K562 (cell line): ENCODE data around the gene SAFB. TPM values are rescaled to one million over a fixed set of nuclear protein-coding genes. Genes with fewer than 3 reads are reported as not detected.

ENCODE experiments used
- CGGBP1 ChIP-seq: fragments of 250-450 bp; sonication (Bioruptor Pico); IDR thresholded peaks from 2 replicates; pipeline ENCODE4 v1.9.0; 2021; ENCODE audit warnings: mild to moderate bottlenecking
- CSDE1 ChIP-seq, 2 experiments: fragments of 450-650 bp; IDR thresholded peaks; 2 replicates each; pipeline ENCODE4 v1.6.1; 2016; ENCODE audit warnings: mild to moderate bottlenecking in 1 of 2
- ERF ChIP-seq: fragments of 450-650 bp; formaldehyde crosslinking; IDR thresholded peaks from 2 replicates; pipeline ENCODE4 v1.4.0; 2020; ENCODE audit warnings: mild to moderate bottlenecking, mixed read lengths
- ESRRA ChIP-seq: fragments of 450-650 bp; IDR thresholded peaks from 2 replicates; pipeline ENCODE4 v1.6.1; 2014; ENCODE audit warnings: low read depth, mild to moderate bottlenecking, moderate library complexity, borderline replicate concordance
- HCFC1 ChIP-seq: IDR thresholded peaks from 2 replicates; pipeline ENCODE4 v1.6.1; 2012; ENCODE audit warnings: low read depth, low read length, improper control_type of control experiment
- KLF6 ChIP-seq: fragments of 250-450 bp; sonication (Bioruptor Pico); IDR thresholded peaks from 2 replicates; pipeline ENCODE4 v1.4.0; 2020; ENCODE audit warnings: mild to moderate bottlenecking, moderate library complexity, borderline replicate concordance
- MITF ChIP-seq: IDR thresholded peaks from 2 replicates; pipeline ENCODE4 v1.6.1; 2014; ENCODE audit warnings: antibody characterized with exemption
- MTF1 ChIP-seq: fragments of 250-450 bp; sonication (Bioruptor Pico); IDR thresholded peaks from 2 replicates; pipeline ENCODE4 v1.9.0; 2021; ENCODE audit warnings: moderate library complexity, mild to moderate bottlenecking, inconsistent platforms, borderline replicate concordance
- MXI1 ChIP-seq: IDR thresholded peaks from 2 replicates; pipeline ENCODE4 v1.6.1; 2011; ENCODE audit warnings: low read depth, mild to moderate bottlenecking, improper control_type of control experiment, low read length
- NCOR1 ChIP-seq: fragments of 450-650 bp; IDR thresholded peaks from 2 replicates; pipeline ENCODE4 v1.6.1; 2016; ENCODE audit warnings: mild to moderate bottlenecking, moderate library complexity
- SOX6 ChIP-seq: fragments of 450-650 bp; IDR thresholded peaks from 2 replicates; pipeline ENCODE4 v1.6.1; 2014; ENCODE audit warnings: mild to moderate bottlenecking
- SREBF2 ChIP-seq: sonication (generic); formaldehyde crosslinking; IDR thresholded peaks from 2 replicates; pipeline ENCODE4 v1.4.0; 2020; ENCODE audit warnings: mild to moderate bottlenecking, missing genetic modification reagents
- SRSF3 ChIP-seq: fragments of 200-400 bp; formaldehyde crosslinking; IDR thresholded peaks from 2 replicates; pipeline ENCODE4 v1.6.1; 2016; ENCODE audit warnings: mild to moderate bottlenecking, low read length, moderate library complexity; ENCODE audit not compliant: insufficient read depth
- STAT5B ChIP-seq: fragments of 250-450 bp; sonication (Bioruptor Pico); IDR thresholded peaks from 2 replicates; pipeline ENCODE4 v1.8.0; 2021; ENCODE audit warnings: mild to moderate bottlenecking, inconsistent platforms
- XRCC3 ChIP-seq: fragments of 450-650 bp; IDR thresholded peaks from 2 replicates; pipeline ENCODE4 v1.6.1; 2017; ENCODE audit warnings: mild to moderate bottlenecking, moderate library complexity
- YY1 ChIP-seq, 3 experiments: IDR thresholded peaks; 2 replicates each; pipeline ENCODE4 v1.6.1; 2011; ENCODE audit warnings: low read length in 2 of 3, mild to moderate bottlenecking in 2 of 3, moderate library complexity in 2 of 3, borderline replicate concordance in 1 of 3, control low read depth in 1 of 3, low read depth in 1 of 3; ENCODE audit not compliant: insufficient read depth in 3 of 3, insufficient replicate concordance in 2 of 3, control insufficient read depth in 1 of 3, insufficient read length in 1 of 3; ENCODE audit errors: extremely low read depth in 1 of 3
- ZBTB2 ChIP-seq: fragments of 450-650 bp; IDR thresholded peaks from 2 replicates; pipeline ENCODE4 v1.6.1; 2016; ENCODE audit warnings: antibody characterized with exemption
- ZEB2 ChIP-seq: fragments of 450-650 bp; IDR thresholded peaks from 2 replicates; pipeline ENCODE4 v1.6.1; 2016
- ZKSCAN8 ChIP-seq: fragments of 200-800 bp; sonication (Bioruptor generic); IDR thresholded peaks from 2 replicates; pipeline ENCODE4 v1.6.1; 2016; ENCODE audit warnings: missing genetic modification characterization, missing compliant biosample characterization
- ZNF143 ChIP-seq: sonication (generic); formaldehyde crosslinking; IDR thresholded peaks from 2 replicates; pipeline ENCODE4 v1.9.0; 2022; ENCODE audit warnings: mild to moderate bottlenecking, missing genetic modification reagents
- ZNF280B ChIP-seq: fragments of 250-450 bp; sonication (Bioruptor Pico); IDR thresholded peaks from 2 replicates; pipeline ENCODE4 v1.5.1; 2021; ENCODE audit warnings: mild to moderate bottlenecking
- ZNF41 ChIP-seq: fragments of 250-450 bp; sonication (Bioruptor Pico); conservative IDR thresholded peaks from 2 replicates; pipeline ENCODE4 v1.4.0; 2020; ENCODE audit warnings: mild to moderate bottlenecking
- ZNF584 ChIP-seq: fragments of 200-800 bp; sonication (Bioruptor generic); IDR thresholded peaks from 2 replicates; pipeline ENCODE4 v1.6.1; 2016; ENCODE audit warnings: low read depth, mild to moderate bottlenecking, missing genetic modification characterization, missing compliant biosample characterization
- ZNF76 ChIP-seq: fragments of 250-450 bp; sonication (Bioruptor Pico); IDR thresholded peaks from 2 replicates; pipeline ENCODE4 v1.4.0; 2020; ENCODE audit warnings: mild to moderate bottlenecking, moderate library complexity, borderline replicate concordance
- polyA plus RNA-seq, 8 experiments: library from polyadenylated mRNA; depleted of rRNA in 4 of 8; stranded (reverse) in 5 of 8; unstranded in 3 of 8; fragments of >200 nt; fragmentation: Nextera tagmentation in 2 of 8; fragmentation: Illumina TruSeq in 1 of 8; extraction: Ambion mirVana in 2 of 8; extraction: Trizol in 1 of 8; gene quantifications; 2 replicates each; pipeline versions ENCODE4 v1.2.1 to v1.2.3, GENCODE V29; 2011 to 2014; ENCODE audit warnings: inconsistent platforms in 1 of 8, missing spikeins in 1 of 8
- total RNA-seq, 7 experiments: library from RNA; depleted of rRNA in 6 of 7; stranded (reverse); fragments of >200 nt in 6 of 7; fragmentation: Illumina TruSeq in 2 of 7; extraction: Trizol in 2 of 7; gene quantifications; 2 replicates each; pipeline versions ENCODE4 v1.2.1 to v1.2.3, GENCODE V29; 2011 to 2021; ENCODE audit warnings: low replicate concordance in 1 of 7

The SAFB gene
- total and polyA plus RNA-seq, 9 of the 15 experiments (the other 6 are each of a cell fraction or from before 2014, with no cell fraction given): 1.1 to 151 (median 83.1) TPM

- peak; percentile 91 for TF ChIP-seq MXI1
- TF ChIP-seq ESRRA: peak; percentile 94
- no peak for TF ChIP-seq ZBTB2
- no peak for TF ChIP-seq XRCC3
- no peak; the same call in 1 of the 2 replicates for TF ChIP-seq MITF
- TF ChIP-seq ZEB2: no peak
- TF ChIP-seq YY1 (IDR thresholded peaks at IDR 0.05; ENCODE audit: borderline replicate concordance in 1 of 3, control insufficient read depth in 1 of 3, extremely low read depth in 1 of 3, insufficient read depth in 3 of 3, insufficient read length in 1 of 3, insufficient replicate concordance in 2 of 3, low read depth in 1 of 3, low read length in 2 of 3): peak; percentile 26 to 89 (median 84)
- 0 out of 2 replicates have a peak, but pooled peaks have one; percentile 75 for TF ChIP-seq ZNF584 (CRISPR knock-in tag)
- TF ChIP-seq ZNF41 (CRISPR knock-in tag): no peak
- no peak for TF ChIP-seq MTF1 (CRISPR knock-in tag)
- TF ChIP-seq ZNF143: peak; percentile 98
- peak; percentile 70; the same call in 1 of the 2 replicates for TF ChIP-seq KLF6 (CRISPR knock-in tag)
- TF ChIP-seq ERF (CRISPR knock-in tag): 0 out of 2 replicates have a peak, but pooled peaks have one; percentile 20
- no peak for TF ChIP-seq NCOR1
- TF ChIP-seq SREBF2 (CRISPR knock-in tag): no peak
- no peak for TF ChIP-seq SOX6
- peak; percentile 75; the same call in 1 of the 2 replicates for TF ChIP-seq ZNF76 (CRISPR knock-in tag)
- TF ChIP-seq CSDE1 (IDR thresholded peaks at IDR 0.05): peak in 1 of 2 experiments; percentile 92; a peak in 1 of 4 replicates
- no peak for TF ChIP-seq CGGBP1
- no peak for TF ChIP-seq STAT5B (CRISPR knock-in tag)
- TF ChIP-seq SRSF3: no peak
- peak; percentile 99 for TF ChIP-seq HCFC1
- no peak for TF ChIP-seq ZKSCAN8 (CRISPR knock-in tag)
- TF ChIP-seq ZNF280B (CRISPR knock-in tag): no peak
Observed at GRCh38 chr19:5680437-5681368, 57.8 kb downstream of the SAFB start, which contains the start of the genes HSD11B1L and MICOS13 (continued).
